HepG2 (cell line): ENCODE measurements around the gene EXOC6B. TPM values are rescaled to one million over a fixed set of nuclear protein-coding genes. Genes with fewer than 3 reads are reported as not detected.

ENCODE experiments used
- ATF1 ChIP-seq: IDR thresholded peaks from 2 replicates; pipeline ENCODE4 v1.6.1; 2016; ENCODE audit warnings: mild to moderate bottlenecking, control low read depth
- BCL3 ChIP-seq: sonication (generic); formaldehyde crosslinking; IDR thresholded peaks from 2 replicates; pipeline ENCODE4 v1.5.1; 2020; ENCODE audit warnings: mild to moderate bottlenecking, missing genetic modification reagents, moderate library complexity
- CTCF ChIP-seq: sonication (generic); formaldehyde crosslinking; IDR thresholded peaks from 2 replicates; pipeline ENCODE4 v1.5.0; 2020; ENCODE audit warnings: mild to moderate bottlenecking, missing genetic modification reagents, moderate library complexity
- HNF4A ChIP-seq: sonication (generic); formaldehyde crosslinking; IDR thresholded peaks from 2 replicates; pipeline ENCODE4 v1.4.0; 2020; ENCODE audit warnings: missing genetic modification reagents
- HNF4G ChIP-seq, 2 experiments: sonication (generic) in 1 of 2; formaldehyde crosslinking in 1 of 2; IDR thresholded peaks; 2 replicates each; pipeline versions ENCODE4 v1.4.0 to v1.6.1; 2011 to 2020; ENCODE audit warnings: borderline replicate concordance in 2 of 2, low read depth in 2 of 2, mild to moderate bottlenecking in 2 of 2, low read length in 1 of 2, missing genetic modification reagents in 1 of 2, moderate library complexity in 1 of 2
- HOXA9 ChIP-seq: sonication (generic); formaldehyde crosslinking; IDR thresholded peaks from 2 replicates; pipeline ENCODE4 v1.8.1; 2022; ENCODE audit warnings: missing genetic modification reagents, mild to moderate bottlenecking, moderate library complexity, borderline replicate concordance
- KAT7 ChIP-seq: IDR thresholded peaks from 2 replicates; pipeline ENCODE4 v1.6.1; 2018; ENCODE audit warnings: borderline replicate concordance, missing compliant biosample characterization
- MXD1 ChIP-seq: sonication (generic); formaldehyde crosslinking; IDR thresholded peaks from 2 replicates; pipeline ENCODE4 v1.4.0; 2020; ENCODE audit warnings: mild to moderate bottlenecking, missing genetic modification reagents
- RNF219 ChIP-seq: sonication (generic); formaldehyde crosslinking; IDR thresholded peaks from 2 replicates; pipeline ENCODE4 v1.5.0; 2020; ENCODE audit warnings: mild to moderate bottlenecking, missing genetic modification reagents
- UBTF ChIP-seq: sonication (generic); formaldehyde crosslinking; IDR thresholded peaks from 2 replicates; pipeline ENCODE4 v1.4.0; 2020; ENCODE audit warnings: mild to moderate bottlenecking, missing genetic modification reagents
- ZNF280D ChIP-seq: sonication (generic); formaldehyde crosslinking; IDR thresholded peaks from 2 replicates; pipeline ENCODE4 v1.5.1; 2020; ENCODE audit warnings: mild to moderate bottlenecking, missing genetic modification reagents
- ZNF775 ChIP-seq: sonication (generic); formaldehyde crosslinking; IDR thresholded peaks from 2 replicates; pipeline ENCODE4 v1.4.0; 2020; ENCODE audit warnings: missing genetic modification reagents, mild to moderate bottlenecking, moderate library complexity, borderline replicate concordance
- ZXDC ChIP-seq: sonication (generic); formaldehyde crosslinking; IDR thresholded peaks from 2 replicates; pipeline ENCODE4 v1.5.0; 2020; ENCODE audit warnings: mild to moderate bottlenecking, missing genetic modification reagents
- polyA plus RNA-seq, 8 experiments: library from polyadenylated mRNA; depleted of rRNA in 3 of 8; stranded (reverse) in 7 of 8; unstranded in 1 of 8; fragments of >200 nt; fragmentation: Illumina TruSeq in 4 of 8; extraction: Trizol in 4 of 8; gene quantifications; 2 replicates each; pipeline versions ENCODE4 v1.2.1 to v1.2.3, GENCODE V29; 2011 to 2016; ENCODE audit warnings: low read depth in 4 of 8, missing spikeins in 1 of 8, mixed read lengths in 1 of 8; ENCODE audit not compliant: insufficient read depth in 1 of 8
- total RNA-seq, 5 experiments: library from RNA; depleted of rRNA; stranded (reverse); fragments of >200 nt; fragmentation: Illumina TruSeq; extraction: Trizol; gene quantifications; 2 replicates each; pipeline ENCODE4 v1.2.3, GENCODE V29; 2016; ENCODE audit warnings: low read depth in 1 of 5

EXOC6B gene
- total and polyA plus RNA-seq, 2 of the 13 experiments (the other 11 are each of a cell fraction or from before 2014, with no cell fraction given) = 9.1 to 15.9 TPM

DNA sequence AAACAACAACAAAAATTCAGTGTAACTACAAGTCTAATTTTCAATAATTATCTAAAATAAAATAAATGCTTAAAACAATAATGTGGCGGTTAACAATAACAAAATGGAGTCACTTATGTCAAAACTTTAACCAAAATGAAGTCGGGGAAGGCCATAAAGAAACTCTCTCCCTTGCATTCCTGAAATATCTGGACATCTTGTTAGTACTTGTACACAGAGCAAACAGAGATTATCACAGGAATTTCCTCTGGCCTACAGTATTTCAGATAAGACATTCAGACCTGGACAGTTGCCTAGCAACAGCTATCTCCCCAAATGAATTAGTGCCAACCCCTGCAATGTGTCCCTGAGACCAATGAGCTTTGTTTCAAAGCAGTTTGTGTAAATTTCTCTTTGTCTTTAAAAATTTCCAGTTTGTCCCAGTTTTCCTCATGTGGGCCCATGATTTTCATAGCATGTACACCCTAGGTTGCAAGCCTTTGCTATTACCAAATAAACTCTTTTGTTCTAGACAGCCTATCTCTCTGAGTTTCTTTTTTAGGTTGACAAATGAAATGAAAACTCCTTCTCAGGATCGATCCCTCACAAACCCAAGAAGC lies 68.6 kb downstream of the EXOC6B start (continued):
- TF ChIP-seq BCL3 (CRISPR knock-in tag) = no peak
- TF ChIP-seq HNF4A = peak; percentile 76
- no peak for TF ChIP-seq CTCF (CRISPR knock-in tag)
- no peak for TF ChIP-seq UBTF (CRISPR knock-in tag)
- no peak for TF ChIP-seq ZNF775 (CRISPR knock-in tag)
- no peak for TF ChIP-seq RNF219
- TF ChIP-seq HOXA9 = no peak
- TF ChIP-seq ZNF280D (CRISPR knock-in tag) = no peak
- peak; percentile 40; the same call in 1 of the 2 replicates for TF ChIP-seq ATF1
- peak; percentile 66; the same call in 1 of the 2 replicates for TF ChIP-seq HNF4G (IDR thresholded peaks at IDR 0.05; ENCODE audit: borderline replicate concordance, low read depth, low read length)
- no peak for TF ChIP-seq HNF4G (CRISPR knock-in tag; IDR thresholded peaks at IDR 0.05; ENCODE audit: borderline replicate concordance, low read depth)
- TF ChIP-seq KAT7 (CRISPR knock-in tag) = no peak
- TF ChIP-seq ZXDC = no peak
- no peak for TF ChIP-seq MXD1 (CRISPR knock-in tag)
